Tibial nerve (tissue), 4 donors: ENCODE results near the gene ABT1.

Experiments
- CTCF ChIP-seq, 5 experiments: fragments of 200-600 bp in 3 of 5; fragments of 450-650 bp in 2 of 5; sonication (generic) in 3 of 5; IDR thresholded peaks; one replicate each; pipeline ENCODE4 v1.5.1; 2016 to 2019; ENCODE audit warnings: antibody characterized with exemption in 5 of 5, mild to moderate bottlenecking in 3 of 5, moderate library complexity in 2 of 5
- EP300 ChIP-seq, 2 donors: sonication (generic); formaldehyde crosslinking; IDR thresholded peaks; one replicate each; pipeline ENCODE4 v1.6.1; 2017; ENCODE audit warnings: antibody characterized with exemption in 2 of 2, mild to moderate bottlenecking in 1 of 2
- POLR2A ChIP-seq, 2 donors: fragments of 450-650 bp; IDR thresholded peaks; one replicate each; pipeline ENCODE4 v1.6.1; 2017; ENCODE audit warnings: antibody characterized with exemption in 2 of 2, mild to moderate bottlenecking in 2 of 2, moderate library complexity in 2 of 2

- TF ChIP-seq CTCF (IDR thresholded peaks at IDR 0.05) (no peak), POLR2A (IDR thresholded peaks at IDR 0.05) (no peak), EP300 (IDR thresholded peaks at IDR 0.05) (peak in 1 of 2 donors; percentile 59)
Observed at GRCh38 chr6:26553635-26554446, 42.9 kb upstream of the ABT1 start.
